Left ventricle myocardium inferior (tissue), 1 donor: ENCODE measurements around the gene UBLCP1. TPM values are rescaled to one million over a fixed set of nuclear protein-coding genes. Genes with fewer than 3 reads are reported as not detected.
"Not testable (repeated sequence)": the region's sequence is repeated elsewhere in the genome, so short reads cannot be mapped to it uniquely, and the experiment has no call there.

Experiments used
- DNase-seq: peaks from one replicate; pipeline ENCODE4 v3.0.0-alpha.2; 2020
- H3K27ac ChIP-seq: fragments of 200-600 bp; replicated peaks from 2 replicates; pipeline ENCODE4 v1.8.0; 2021
- H3K27me3 ChIP-seq: fragments of 200-600 bp; 2 replicates; pipeline ENCODE4 v1.8.0; 2021; ENCODE audit warnings: low read depth
- H3K36me3 ChIP-seq: fragments of 200-600 bp; 2 replicates; pipeline ENCODE4 v1.8.0; 2021
- H3K4me1 ChIP-seq: fragments of 200-600 bp; 2 replicates; pipeline ENCODE4 v1.8.0; 2021
- H3K4me3 ChIP-seq: fragments of 200-600 bp; 2 replicates; pipeline ENCODE4 v1.8.0; 2021; ENCODE audit warnings: mild to moderate bottlenecking, moderate library complexity
- H3K9me3 ChIP-seq: fragments of 200-600 bp; replicated peaks from 2 replicates; pipeline ENCODE4 v1.8.0; 2021
- CTCF ChIP-seq: fragments of 200-600 bp; IDR thresholded peaks from 2 replicates; pipeline ENCODE4 v1.8.0; 2021; ENCODE audit warnings: antibody characterized with exemption, mild to moderate bottlenecking, borderline replicate concordance
- intact Hi-C: fragments of 100-400 bp; cut with micrococcal nuclease; formaldehyde crosslinking; loops from one replicate; pipeline ENCODE4 v1.11.0; 2022
- total RNA-seq: library from RNA; stranded (reverse); fragmentation: NEBNext Ultra II Directional; extraction: Animal tissue kit (Norgen Biotek cat#: 25700); gene quantifications from one replicate; pipeline ENCODE4 v1.2.1, GENCODE V29; 2021
- donor health status: DM: no; HTN: yes; CAD: no; lungs with severe emphysema.

Gene UBLCP1
- total RNA-seq, 1 donor from 2014 or later = 15.9 TPM

GRCh38 chr5:159262472-159262858 is 625 bp upstream of the UBLCP1 start:
- no peaks in the 10 kb centered on the region for H3K9me3 ChIP-seq
- H3K4me3 ChIP-seq = peak overlapping the region; percentile 89
- TF ChIP-seq CTCF = no peak
- no peak for DNase-seq
- intact Hi-C loops = loop anchor here (10.0 kb wide), 2 partner anchors 48 to 108 kb away; no protein-coding TSS in a partner anchor
- no peaks in the 10 kb centered on the region for H3K36me3 ChIP-seq
- peaks cover 33% of the 10 kb centered on the region for H3K4me1 ChIP-seq
- peak overlapping the region; percentile 94 for H3K27ac ChIP-seq
- H3K27me3 ChIP-seq = no peaks in the 10 kb centered on the region

- peaks cover 33% of the 10 kb centered on the region for H3K4me1 ChIP-seq
- no peak for TF ChIP-seq CTCF
- no peak for DNase-seq
- peak overlapping the region; percentile 89 for H3K4me3 ChIP-seq
- no peaks in the 10 kb centered on the region for H3K36me3 ChIP-seq
- no peaks in the 10 kb centered on the region for H3K9me3 ChIP-seq
- intact Hi-C loops = loop anchor here (10.0 kb wide), 2 partner anchors 49 to 109 kb away; no protein-coding TSS in a partner anchor
- no peaks in the 10 kb centered on the region for H3K27me3 ChIP-seq
- peak overlapping the region; percentile 94 for H3K27ac ChIP-seq
Measured at GRCh38 chr5:159263569-159263905, 447 bp downstream of the UBLCP1 start.

- peaks cover 30% of the 10 kb centered on the region for H3K36me3 ChIP-seq
- intact Hi-C loops = loop anchor here (10.0 kb wide), 2 partner anchors 52 to 112 kb away; no protein-coding TSS in a partner anchor
- DNase-seq, H3K27me3 ChIP-seq, H3K9me3 ChIP-seq, H3K27ac ChIP-seq, H3K4me3 ChIP-seq: not testable (repeated sequence)
- peaks cover 33% of the 10 kb centered on the region for H3K4me1 ChIP-seq
Measured at GRCh38 chr5:159266764-159267163, 3.7 kb downstream of the UBLCP1 start.

GRCh38 chr5:159269723-159270122 is 6.6 kb downstream of the UBLCP1 start:
- no peaks in the 10 kb centered on the region for H3K27me3 ChIP-seq
- H3K36me3 ChIP-seq = peaks cover 43% of the 10 kb centered on the region
- peaks cover 6% of the 10 kb centered on the region for H3K4me1 ChIP-seq
- intact Hi-C loops = loop anchor here (10.0 kb wide), 2 partner anchors 55 to 115 kb away; no protein-coding TSS in a partner anchor
- no peak overlapping the region for H3K4me3 ChIP-seq
- no peak for TF ChIP-seq CTCF
- H3K9me3 ChIP-seq = no peaks in the 10 kb centered on the region
- H3K27ac ChIP-seq = no peak overlapping the region
- DNase-seq = no peak

- DNase-seq = no peak
- H3K27ac ChIP-seq = no peak overlapping the region
- no peaks in the 10 kb centered on the region for H3K27me3 ChIP-seq
- TF ChIP-seq CTCF = no peak
- H3K36me3 ChIP-seq = peaks cover 73% of the 10 kb centered on the region
- H3K4me3 ChIP-seq = no peak overlapping the region
- H3K4me1 ChIP-seq = no peaks in the 10 kb centered on the region
- intact Hi-C loops = no loop called here
- H3K9me3 ChIP-seq = no peaks in the 10 kb centered on the region
Measured at GRCh38 chr5:159273923-159274322, 10.8 kb downstream of the UBLCP1 start.

- no peak for TF ChIP-seq CTCF
- H3K4me1 ChIP-seq = no peaks in the 10 kb centered on the region
- H3K4me3 ChIP-seq = no peak overlapping the region
- no peak for DNase-seq
- peaks cover 73% of the 10 kb centered on the region for H3K36me3 ChIP-seq
- H3K9me3 ChIP-seq = no peaks in the 10 kb centered on the region
- intact Hi-C loops = no loop called here
- H3K27ac ChIP-seq = no peak overlapping the region
- no peaks in the 10 kb centered on the region for H3K27me3 ChIP-seq
Measured at GRCh38 chr5:159274676-159275075, 11.6 kb downstream of the UBLCP1 start.
